GM12875 (cell line): ENCODE results near the gene ZNF526.
A peak's percentile ranks its signal among the peaks of the same experiment; 100 is the strongest.

Experiments
- H3K4me3 ChIP-seq: one replicate; pipeline ENCODE4 v1.5.1; 2011; ENCODE audit warnings: low read depth, low read length, control low read depth
- CTCF ChIP-seq: IDR thresholded peaks from 2 replicates; pipeline ENCODE4 v1.5.1; 2011; ENCODE audit warnings: low read depth, mild to moderate bottlenecking, control low read depth, inconsistent platforms, low read length, moderate library complexity, borderline replicate concordance; ENCODE audit not compliant: insufficient read depth

Gene ZNF526

GRCh38 chr19:42202290-42202880, 17.7 kb upstream of the ZNF526 start:
- H3K4me3 ChIP-seq = peak overlapping the region; percentile 31
- no peak for TF ChIP-seq CTCF

GRCh38 chr19:42203700-42204099, 16.4 kb upstream of the ZNF526 start:
- no peak overlapping the region for H3K4me3 ChIP-seq
- TF ChIP-seq CTCF = no peak

- TF ChIP-seq CTCF = no peak
- no peak overlapping the region for H3K4me3 ChIP-seq
These were observed 15.4 kb upstream of the ZNF526 start for GRCh38 chr19:42204664-42205063.

GRCh38 chr19:42206871-42207755, 13.0 kb upstream of the ZNF526 start:
- H3K4me3 ChIP-seq = no peak overlapping the region
- no peak for TF ChIP-seq CTCF

- no peak overlapping the region for H3K4me3 ChIP-seq
- no peak for TF ChIP-seq CTCF
These were observed 12.3 kb upstream of the ZNF526 start for GRCh38 chr19:42207767-42208271.

- TF ChIP-seq CTCF = no peak
- no peak overlapping the region for H3K4me3 ChIP-seq
These were observed 11.5 kb upstream of the ZNF526 start for GRCh38 chr19:42208612-42209011.
